K562 (cell line): ENCODE measurements around the gene METTL3. TPM values are rescaled to one million over a fixed set of nuclear protein-coding genes. Genes with fewer than 3 reads are reported as not detected.

Experiments used
- ATF1 ChIP-seq, 2 experiments: fragments of 450-650 bp in 1 of 2; IDR thresholded peaks; 2 replicates each; pipeline ENCODE4 v1.6.1; 2016; ENCODE audit warnings: missing compliant biosample characterization in 1 of 2, missing genetic modification characterization in 1 of 2
- DDX20 ChIP-seq: fragments of 450-650 bp; IDR thresholded peaks from 2 replicates; pipeline ENCODE4 v1.6.1; 2016; ENCODE audit warnings: missing genetic modification characterization, low read depth, mild to moderate bottlenecking, missing compliant biosample characterization, moderate library complexity
- DMBX1 ChIP-seq: fragments of 250-450 bp; sonication (Bioruptor Pico); IDR thresholded peaks from 2 replicates; pipeline ENCODE4 v1.8.0; 2022; ENCODE audit warnings: inconsistent platforms, mild to moderate bottlenecking, moderate library complexity, borderline replicate concordance
- FOXP1 ChIP-seq: sonication (generic); formaldehyde crosslinking; IDR thresholded peaks from 2 replicates; pipeline ENCODE4 v1.8.0; 2022; ENCODE audit warnings: mild to moderate bottlenecking, missing genetic modification reagents
- NCOA2 ChIP-seq, 2 experiments: fragments of 450-650 bp; IDR thresholded peaks; 2 replicates each; pipeline ENCODE4 v1.6.1; 2018; ENCODE audit warnings: mild to moderate bottlenecking in 2 of 2, moderate library complexity in 1 of 2; ENCODE audit not compliant: partially characterized antibody in 2 of 2
- THAP7 ChIP-seq: fragments of 250-450 bp; sonication (Bioruptor Pico); IDR thresholded peaks from 2 replicates; pipeline ENCODE4 v1.5.0; 2021
- TRIM28 ChIP-seq: fragments of 450-650 bp; IDR thresholded peaks from 2 replicates; pipeline ENCODE4 v1.6.1; 2017
- ZNF696 ChIP-seq: fragments of 250-450 bp; sonication (Bioruptor Pico); conservative IDR thresholded peaks from 2 replicates; pipeline ENCODE4 v1.4.0; 2020; ENCODE audit warnings: mild to moderate bottlenecking, moderate library complexity
- polyA plus RNA-seq, 8 experiments: library from polyadenylated mRNA; depleted of rRNA in 4 of 8; stranded (reverse) in 5 of 8; unstranded in 3 of 8; fragments of >200 nt; fragmentation: Nextera tagmentation in 2 of 8; fragmentation: Illumina TruSeq in 1 of 8; extraction: Ambion mirVana in 2 of 8; extraction: Trizol in 1 of 8; gene quantifications; 2 replicates each; pipeline versions ENCODE4 v1.2.1 to v1.2.3, GENCODE V29; 2011 to 2014; ENCODE audit warnings: inconsistent platforms in 1 of 8, missing spikeins in 1 of 8
- total RNA-seq, 7 experiments: library from RNA; depleted of rRNA in 6 of 7; stranded (reverse); fragments of >200 nt in 6 of 7; fragmentation: Illumina TruSeq in 2 of 7; extraction: Trizol in 2 of 7; gene quantifications; 2 replicates each; pipeline versions ENCODE4 v1.2.1 to v1.2.3, GENCODE V29; 2011 to 2021; ENCODE audit warnings: low replicate concordance in 1 of 7
- TF ChIP-seq, protein P1 (sequence below): fragments of 450-650 bp; IDR thresholded peaks from 2 replicates; pipeline ENCODE4 v1.6.1; 2016; ENCODE audit warnings: mild to moderate bottlenecking, moderate library complexity

The METTL3 gene
- total and polyA plus RNA-seq, 9 of the 15 experiments (the other 6 are each of a cell fraction or from before 2014, with no cell fraction given) = 42.1 to 151 (median 65.7) TPM

- TF ChIP-seq, protein P1, sequence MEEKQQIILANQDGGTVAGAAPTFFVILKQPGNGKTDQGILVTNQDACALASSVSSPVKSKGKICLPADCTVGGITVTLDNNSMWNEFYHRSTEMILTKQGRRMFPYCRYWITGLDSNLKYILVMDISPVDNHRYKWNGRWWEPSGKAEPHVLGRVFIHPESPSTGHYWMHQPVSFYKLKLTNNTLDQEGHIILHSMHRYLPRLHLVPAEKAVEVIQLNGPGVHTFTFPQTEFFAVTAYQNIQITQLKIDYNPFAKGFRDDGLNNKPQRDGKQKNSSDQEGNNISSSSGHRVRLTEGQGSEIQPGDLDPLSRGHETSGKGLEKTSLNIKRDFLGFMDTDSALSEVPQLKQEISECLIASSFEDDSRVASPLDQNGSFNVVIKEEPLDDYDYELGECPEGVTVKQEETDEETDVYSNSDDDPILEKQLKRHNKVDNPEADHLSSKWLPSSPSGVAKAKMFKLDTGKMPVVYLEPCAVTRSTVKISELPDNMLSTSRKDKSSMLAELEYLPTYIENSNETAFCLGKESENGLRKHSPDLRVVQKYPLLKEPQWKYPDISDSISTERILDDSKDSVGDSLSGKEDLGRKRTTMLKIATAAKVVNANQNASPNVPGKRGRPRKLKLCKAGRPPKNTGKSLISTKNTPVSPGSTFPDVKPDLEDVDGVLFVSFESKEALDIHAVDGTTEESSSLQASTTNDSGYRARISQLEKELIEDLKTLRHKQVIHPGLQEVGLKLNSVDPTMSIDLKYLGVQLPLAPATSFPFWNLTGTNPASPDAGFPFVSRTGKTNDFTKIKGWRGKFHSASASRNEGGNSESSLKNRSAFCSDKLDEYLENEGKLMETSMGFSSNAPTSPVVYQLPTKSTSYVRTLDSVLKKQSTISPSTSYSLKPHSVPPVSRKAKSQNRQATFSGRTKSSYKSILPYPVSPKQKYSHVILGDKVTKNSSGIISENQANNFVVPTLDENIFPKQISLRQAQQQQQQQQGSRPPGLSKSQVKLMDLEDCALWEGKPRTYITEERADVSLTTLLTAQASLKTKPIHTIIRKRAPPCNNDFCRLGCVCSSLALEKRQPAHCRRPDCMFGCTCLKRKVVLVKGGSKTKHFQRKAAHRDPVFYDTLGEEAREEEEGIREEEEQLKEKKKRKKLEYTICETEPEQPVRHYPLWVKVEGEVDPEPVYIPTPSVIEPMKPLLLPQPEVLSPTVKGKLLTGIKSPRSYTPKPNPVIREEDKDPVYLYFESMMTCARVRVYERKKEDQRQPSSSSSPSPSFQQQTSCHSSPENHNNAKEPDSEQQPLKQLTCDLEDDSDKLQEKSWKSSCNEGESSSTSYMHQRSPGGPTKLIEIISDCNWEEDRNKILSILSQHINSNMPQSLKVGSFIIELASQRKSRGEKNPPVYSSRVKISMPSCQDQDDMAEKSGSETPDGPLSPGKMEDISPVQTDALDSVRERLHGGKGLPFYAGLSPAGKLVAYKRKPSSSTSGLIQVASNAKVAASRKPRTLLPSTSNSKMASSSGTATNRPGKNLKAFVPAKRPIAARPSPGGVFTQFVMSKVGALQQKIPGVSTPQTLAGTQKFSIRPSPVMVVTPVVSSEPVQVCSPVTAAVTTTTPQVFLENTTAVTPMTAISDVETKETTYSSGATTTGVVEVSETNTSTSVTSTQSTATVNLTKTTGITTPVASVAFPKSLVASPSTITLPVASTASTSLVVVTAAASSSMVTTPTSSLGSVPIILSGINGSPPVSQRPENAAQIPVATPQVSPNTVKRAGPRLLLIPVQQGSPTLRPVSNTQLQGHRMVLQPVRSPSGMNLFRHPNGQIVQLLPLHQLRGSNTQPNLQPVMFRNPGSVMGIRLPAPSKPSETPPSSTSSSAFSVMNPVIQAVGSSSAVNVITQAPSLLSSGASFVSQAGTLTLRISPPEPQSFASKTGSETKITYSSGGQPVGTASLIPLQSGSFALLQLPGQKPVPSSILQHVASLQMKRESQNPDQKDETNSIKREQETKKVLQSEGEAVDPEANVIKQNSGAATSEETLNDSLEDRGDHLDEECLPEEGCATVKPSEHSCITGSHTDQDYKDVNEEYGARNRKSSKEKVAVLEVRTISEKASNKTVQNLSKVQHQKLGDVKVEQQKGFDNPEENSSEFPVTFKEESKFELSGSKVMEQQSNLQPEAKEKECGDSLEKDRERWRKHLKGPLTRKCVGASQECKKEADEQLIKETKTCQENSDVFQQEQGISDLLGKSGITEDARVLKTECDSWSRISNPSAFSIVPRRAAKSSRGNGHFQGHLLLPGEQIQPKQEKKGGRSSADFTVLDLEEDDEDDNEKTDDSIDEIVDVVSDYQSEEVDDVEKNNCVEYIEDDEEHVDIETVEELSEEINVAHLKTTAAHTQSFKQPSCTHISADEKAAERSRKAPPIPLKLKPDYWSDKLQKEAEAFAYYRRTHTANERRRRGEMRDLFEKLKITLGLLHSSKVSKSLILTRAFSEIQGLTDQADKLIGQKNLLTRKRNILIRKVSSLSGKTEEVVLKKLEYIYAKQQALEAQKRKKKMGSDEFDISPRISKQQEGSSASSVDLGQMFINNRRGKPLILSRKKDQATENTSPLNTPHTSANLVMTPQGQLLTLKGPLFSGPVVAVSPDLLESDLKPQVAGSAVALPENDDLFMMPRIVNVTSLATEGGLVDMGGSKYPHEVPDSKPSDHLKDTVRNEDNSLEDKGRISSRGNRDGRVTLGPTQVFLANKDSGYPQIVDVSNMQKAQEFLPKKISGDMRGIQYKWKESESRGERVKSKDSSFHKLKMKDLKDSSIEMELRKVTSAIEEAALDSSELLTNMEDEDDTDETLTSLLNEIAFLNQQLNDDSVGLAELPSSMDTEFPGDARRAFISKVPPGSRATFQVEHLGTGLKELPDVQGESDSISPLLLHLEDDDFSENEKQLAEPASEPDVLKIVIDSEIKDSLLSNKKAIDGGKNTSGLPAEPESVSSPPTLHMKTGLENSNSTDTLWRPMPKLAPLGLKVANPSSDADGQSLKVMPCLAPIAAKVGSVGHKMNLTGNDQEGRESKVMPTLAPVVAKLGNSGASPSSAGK = no peak
- no peak for TF ChIP-seq FOXP1 (CRISPR knock-in tag)
- no peak for TF ChIP-seq NCOA2 (IDR thresholded peaks at IDR 0.05; ENCODE audit: partially characterized antibody in 2 of 2)
- no peak for TF ChIP-seq DMBX1 (CRISPR knock-in tag)
- no peak for TF ChIP-seq ZNF696
- TF ChIP-seq TRIM28 = no peak
- TF ChIP-seq ATF1 (CRISPR knock-in tag; IDR thresholded peaks at IDR 0.05) = no peak
- no peak for TF ChIP-seq ATF1 (tag; IDR thresholded peaks at IDR 0.05)
- TF ChIP-seq DDX20 (tag) = no peak
- no peak for TF ChIP-seq THAP7 (CRISPR knock-in tag)
These were observed 18.4 kb upstream of the METTL3 start (continued) for GRCh38 chr14:21529515-21529914.
